Esophagus squamous epithelium (tissue), 5 donors: Measurements from ENCODE around the gene PHACTR3. TPM values are rescaled to one million over a fixed set of nuclear protein-coding genes. Genes with fewer than 3 reads are reported as not detected.
A peak's percentile ranks its signal among the peaks of the same experiment; 100 is the strongest.

Experiments used
- DNase-seq: peaks from one replicate; lab custom pipeline; 2025; lab: John Stamatoyannopoulos, UW
- H3K27ac ChIP-seq, 4 donors: fragments of 200-600 bp; sonication (generic); one replicate each; pipeline ENCODE4 v1.5.1; 2016 to 2019; ENCODE audit warnings: mild to moderate bottlenecking in 1 of 4
- H3K27me3 ChIP-seq, 4 donors: fragments of 200-600 bp; sonication (generic); 1 replicate in 3 of 4; 2 replicates in 1 of 4; pipeline versions ENCODE4 v1.5.1 to v1.6.0; 2017 to 2021; ENCODE audit warnings: antibody characterized with exemption in 1 of 4
- H3K36me3 ChIP-seq, 3 donors: fragments of 200-600 bp; sonication (generic); one replicate each; pipeline ENCODE4 v1.5.1; 2016 to 2019
- H3K4me1 ChIP-seq, 3 donors: fragments of 200-600 bp; sonication (generic); one replicate each; pipeline ENCODE4 v1.5.1; 2017 to 2019
- H3K4me3 ChIP-seq, 4 donors: fragments of 200-600 bp; sonication (generic); 1 replicate in 3 of 4; 2 replicates in 1 of 4; pipeline ENCODE4 v1.5.1; 2016 to 2019; ENCODE audit warnings: mild to moderate bottlenecking in 2 of 4, moderate library complexity in 1 of 4
- H3K9me3 ChIP-seq, 3 donors: fragments of 200-600 bp; sonication (generic); one replicate each; pipeline ENCODE4 v1.5.1; 2016 to 2019
- CTCF ChIP-seq, 6 experiments: fragments of 450-650 bp in 4 of 6; fragments of 200-600 bp in 2 of 6; sonication (generic) in 2 of 6; IDR thresholded peaks; one replicate each; pipeline ENCODE4 v1.5.1; 2016 to 2019; ENCODE audit warnings: antibody characterized with exemption in 6 of 6, mild to moderate bottlenecking in 4 of 6, moderate library complexity in 4 of 6
- POLR2A ChIP-seq, 4 donors: fragments of 450-650 bp; IDR thresholded peaks; one replicate each; pipeline ENCODE4 v1.6.1; 2017; ENCODE audit warnings: antibody characterized with exemption in 4 of 4, mild to moderate bottlenecking in 4 of 4, moderate library complexity in 3 of 4
- WGBS, 2 donors: methylation state at CpG; one replicate each; pipeline ENCODE4 v1.1.5; 2018; 5-methylcytosine and 5-hydroxymethylcytosine counted together
- intact Hi-C: fragments of 100-400 bp; cut with DNase I; formaldehyde crosslinking; loops from one replicate; pipeline ENCODE4 v1.15.0; 2022
- total RNA-seq, 4 donors: library from RNA; depleted of rRNA; stranded (reverse); fragments of >200 nt; gene quantifications; one replicate each; pipeline ENCODE4 v1.1.0, GENCODE V29; 2016
- donor health status: DM: yes; HTN: yes; CAD: no.

PHACTR3 gene
- total RNA-seq, 4 donors from 2014 or later: 0.13 to 2.5 (median 0.32) TPM

GRCh38 chr20:59577809-59578435, 26.4 kb upstream of the PHACTR3 start:
- H3K27me3 ChIP-seq: peaks cover 0 to 83% (median 10%) of the 10 kb centered on the region in 4 donors
- WGBS, 2 donors: 56 to 63% methylated on average over 4 to 16 of the region's 18 CpGs

GRCh38 chr20:59578436-59579403, 25.6 kb upstream of the PHACTR3 start:
- no peaks in the 10 kb centered on the region for H3K9me3 ChIP-seq
- H3K36me3 ChIP-seq: no peaks in the 10 kb centered on the region
- H3K4me1 ChIP-seq: peaks cover 0 to 28% (median 0%) of the 10 kb centered on the region in 3 donors
- no peak overlapping the region for H3K27ac ChIP-seq
- WGBS, 2 donors: 61 to 89% methylated on average over 8 of the region's 18 CpGs
- H3K27me3 ChIP-seq: peaks cover 0 to 82% (median 10%) of the 10 kb centered on the region in 4 donors
- DNase-seq: no peak
- intact Hi-C loops: no loop called here
- TF ChIP-seq POLR2A (IDR thresholded peaks at IDR 0.05) (no peak), CTCF (IDR thresholded peaks at IDR 0.05) (no peak)
- H3K4me3 ChIP-seq: no peak overlapping the region

More at GRCh38 chr20:59577809-59578435, 26.4 kb upstream of the PHACTR3 start:
- intact Hi-C loops: no loop called here
- no peaks in the 10 kb centered on the region for H3K36me3 ChIP-seq
- peak overlapping the region in 1 of 4 donors; percentile 13 for H3K27ac ChIP-seq
- no peak for DNase-seq
- H3K4me1 ChIP-seq: peaks cover 0 to 20% (median 0%) of the 10 kb centered on the region in 3 donors
- TF ChIP-seq CTCF (IDR thresholded peaks at IDR 0.05): no peak
- TF ChIP-seq POLR2A (IDR thresholded peaks at IDR 0.05): no peak
- H3K9me3 ChIP-seq: no peaks in the 10 kb centered on the region
- peak overlapping the region in 3 of 4 donors; percentile 25 to 53 (median 29) for H3K4me3 ChIP-seq

GRCh38 chr20:59579404-59580145, 24.8 kb upstream of the PHACTR3 start:
- DNase-seq: no peak
- Histone ChIP-seq H3K27me3 (peaks cover 0 to 83% (median 10%) of the 10 kb centered on the region in 4 donors), H3K36me3 (no peaks in the 10 kb centered on the region), H3K4me3 (no peak overlapping the region), H3K27ac (no peak overlapping the region), H3K4me1 (peaks cover 0 to 30% (median 0%) of the 10 kb centered on the region in 3 donors), H3K9me3 (no peaks in the 10 kb centered on the region)
- intact Hi-C loops: no loop called here
- WGBS, 2 donors: 63 to 77% methylated on average over 11 to 12 of the region's 12 CpGs
- TF ChIP-seq CTCF (IDR thresholded peaks at IDR 0.05) (no peak), POLR2A (IDR thresholded peaks at IDR 0.05) (no peak)

GRCh38 chr20:59580146-59580946, 24.0 kb upstream of the PHACTR3 start:
- 36 to 47% methylated on average over 7 to 8 of the region's 8 CpGs for WGBS, 2 donors
- TF ChIP-seq POLR2A (IDR thresholded peaks at IDR 0.05) (no peak), CTCF (IDR thresholded peaks at IDR 0.05) (no peak)
- no peak overlapping the region for H3K4me3 ChIP-seq
- H3K36me3 ChIP-seq: no peaks in the 10 kb centered on the region
- intact Hi-C loops: no loop called here
- DNase-seq: no peak
- peaks cover 0 to 30% (median 0%) of the 10 kb centered on the region in 3 donors for H3K4me1 ChIP-seq
- H3K27ac ChIP-seq: no peak overlapping the region
- no peaks in the 10 kb centered on the region for H3K9me3 ChIP-seq
- H3K27me3 ChIP-seq: peaks cover 0 to 79% (median 10%) of the 10 kb centered on the region in 4 donors
